SK-N-SH (cell line): ENCODE results near the gene PPIL4. TPM values are rescaled to one million over a fixed set of nuclear protein-coding genes. Genes with fewer than 3 reads are reported as not detected.

Source experiments
- CTCF ChIA-PET: fragments of 300-600, 350-600 bp; formaldehyde crosslinking; extraction: SDS; loops from one replicate; lab custom pipeline; 2021; lab: Yijun Ruan, JAX
- POLR2A ChIA-PET: fragments of 350-600 bp; sonication (Branson Sonifier 250); formaldehyde crosslinking; extraction: SDS; loops from one replicate; lab custom pipeline; 2020; ENCODE audit warnings: antibody characterized with exemption, inconsistent platforms; lab: Yijun Ruan, JAX
- DNase-seq: peaks from one replicate; pipeline ENCODE4 v3.0.0; 2012
- H2AFZ ChIP-seq: fragments of 200-600 bp; sonication (generic); 2 replicates; pipeline ENCODE4 v1.8.1; 2016; ENCODE audit warnings: antibody characterized with exemption, mild to moderate bottlenecking, low read depth
- H3F3A ChIP-seq: fragments of 200-600 bp; sonication (generic); replicated peaks from 2 replicates; pipeline ENCODE3; 2016; ENCODE audit warnings: antibody characterized with exemption, mild to moderate bottlenecking; ENCODE audit not compliant: insufficient read depth
- H3K27ac ChIP-seq, 2 experiments: fragments of 200-500 bp in 1 of 2; fragments of 200-600 bp in 1 of 2; sonication (Bioruptor generic) in 1 of 2; sonication (generic), shearing (Covaris generic) in 1 of 2; 2 replicates each; pipeline versions ENCODE4 v1.5.1 to v1.6.1; 2014 to 2016; ENCODE audit warnings: low read depth in 2 of 2, inconsistent platforms in 1 of 2, low read length in 1 of 2, mild to moderate bottlenecking in 1 of 2, mixed read lengths in 1 of 2
- H3K27me3 ChIP-seq: fragments of 200-600 bp; sonication (generic), shearing (Covaris generic); 2 replicates; pipeline ENCODE4 v1.6.1; 2016; ENCODE audit warnings: mixed run types; ENCODE audit not compliant: insufficient read depth
- H3K36me3 ChIP-seq, 2 experiments: fragments of 200-500 bp in 1 of 2; fragments of 200-600 bp in 1 of 2; sonication (Bioruptor generic) in 1 of 2; sonication (generic) in 1 of 2; replicated peaks in 1 of 2; 2 replicates each; pipeline versions ENCODE3 to v1.5.1; 2014 to 2016; ENCODE audit warnings: low read length in 1 of 2, mild to moderate bottlenecking in 1 of 2; ENCODE audit not compliant: insufficient read depth in 2 of 2, control insufficient read depth in 1 of 2
- H3K4me1 ChIP-seq, 2 experiments: fragments of 200-500 bp in 1 of 2; fragments of 200-600 bp in 1 of 2; sonication (Bioruptor generic) in 1 of 2; sonication (generic), shearing (Covaris generic) in 1 of 2; 2 replicates each; pipeline versions ENCODE4 v1.5.1 to v1.6.1; 2014 to 2016; ENCODE audit warnings: low read depth in 1 of 2, low read length in 1 of 2, mixed run types in 1 of 2; ENCODE audit not compliant: insufficient read depth in 2 of 2, control insufficient read depth in 1 of 2
- H3K4me2 ChIP-seq: fragments of 200-600 bp; sonication (generic), shearing (Covaris generic); 2 replicates; pipeline ENCODE4 v1.6.1; 2017; ENCODE audit warnings: mixed run types
- H3K4me3 ChIP-seq, 2 experiments: fragments of 200-500 bp in 1 of 2; fragments of 200-600 bp in 1 of 2; sonication (Bioruptor generic) in 1 of 2; sonication (generic), shearing (Covaris generic) in 1 of 2; 2 replicates each; pipeline versions ENCODE4 v1.5.1 to v1.8.1; 2014 to 2016; ENCODE audit warnings: low read depth in 2 of 2, inconsistent platforms in 1 of 2, low read length in 1 of 2, mild to moderate bottlenecking in 1 of 2, mixed read lengths in 1 of 2, moderate library complexity in 1 of 2
- H3K79me2 ChIP-seq: fragments of 200-600 bp; sonication (generic); 2 replicates; pipeline ENCODE4 v1.8.1; 2017; ENCODE audit warnings: mild to moderate bottlenecking; ENCODE audit not compliant: insufficient read depth
- H3K9ac ChIP-seq: fragments of 200-600 bp; sonication (generic); 2 replicates; pipeline ENCODE4 v1.6.1; 2017; ENCODE audit warnings: mixed run types
- H3K9me2 ChIP-seq: fragments of 200-600 bp; sonication (generic); 2 replicates; pipeline ENCODE4 v1.6.1; 2017; ENCODE audit warnings: mixed run types
- H3K9me3 ChIP-seq: fragments of 200-600 bp; sonication (generic); 2 replicates; pipeline ENCODE4 v1.6.1; 2017; ENCODE audit warnings: mixed run types, mild to moderate bottlenecking, moderate library complexity
- H4K20me1 ChIP-seq: fragments of 200-600 bp; sonication (generic); 2 replicates; pipeline ENCODE4 v1.6.1; 2017; ENCODE audit warnings: mild to moderate bottlenecking, mixed run types; ENCODE audit not compliant: insufficient read depth
- CHD2 ChIP-seq: fragments of 150-350 bp; IDR thresholded peaks from 2 replicates; pipeline ENCODE4 v1.6.1; 2018; ENCODE audit warnings: low read length; ENCODE audit not compliant: partially characterized antibody
- ELF1 ChIP-seq: IDR thresholded peaks from 2 replicates; pipeline ENCODE4 v1.4.0; 2012
- EP300 ChIP-seq, 2 experiments: IDR thresholded peaks; 2 replicates each; pipeline versions ENCODE4 v1.4.0 to v1.6.1; 2012; ENCODE audit warnings: borderline replicate concordance in 1 of 2, low read depth in 1 of 2, low read length in 1 of 2
- EZH2phosphoT487 ChIP-seq: fragments of 200-600 bp; sonication (generic); IDR thresholded peaks from 2 replicates; pipeline ENCODE4 v1.6.1; 2017; ENCODE audit warnings: low read depth, mixed run types, mild to moderate bottlenecking, antibody characterized with exemption, moderate library complexity, borderline replicate concordance
- FOXJ3 ChIP-seq: sonication (generic); formaldehyde crosslinking; IDR thresholded peaks from 2 replicates; pipeline ENCODE4 v1.5.1; 2020; ENCODE audit warnings: mild to moderate bottlenecking, missing genetic modification reagents
- JUND ChIP-seq: IDR thresholded peaks from 2 replicates; pipeline ENCODE4 v1.4.0; 2012
- MEF2A ChIP-seq: IDR thresholded peaks from 2 replicates; pipeline ENCODE4 v1.4.0; 2012; ENCODE audit warnings: low read depth, borderline replicate concordance
- MXI1 ChIP-seq: IDR thresholded peaks from 2 replicates; pipeline ENCODE4 v1.6.1; 2012; ENCODE audit warnings: mild to moderate bottlenecking, low read depth, low read length, improper control_type of control experiment
- RAD21 ChIP-seq: IDR thresholded peaks from 2 replicates; pipeline ENCODE4 v1.6.1; 2012; ENCODE audit warnings: mild to moderate bottlenecking, low read length
- RCOR1 ChIP-seq: fragments of 150-350 bp; IDR thresholded peaks from 2 replicates; pipeline ENCODE4 v1.6.1; 2017; ENCODE audit warnings: antibody characterized with exemption, low read length
- RXRA ChIP-seq: IDR thresholded peaks from 2 replicates; pipeline ENCODE4 v1.4.0; 2012; ENCODE audit warnings: low read depth, mild to moderate bottlenecking, borderline replicate concordance
- SIN3A ChIP-seq: IDR thresholded peaks from 2 replicates; pipeline ENCODE4 v1.6.1; 2012; ENCODE audit warnings: low read depth, mild to moderate bottlenecking, low read length, moderate library complexity, borderline replicate concordance
- TAF1 ChIP-seq: IDR thresholded peaks from 2 replicates; pipeline ENCODE4 v1.6.1; 2012; ENCODE audit warnings: low read depth, mild to moderate bottlenecking, low read length, moderate library complexity, borderline replicate concordance
- TCF12 ChIP-seq: IDR thresholded peaks from 2 replicates; pipeline ENCODE4 v1.4.0; 2012
- TEAD4 ChIP-seq: IDR thresholded peaks from 2 replicates; pipeline ENCODE4 v1.4.0; 2012; ENCODE audit warnings: mild to moderate bottlenecking, borderline replicate concordance; ENCODE audit not compliant: insufficient read depth
- WGBS: methylation state at CpG from one replicate; pipeline ENCODE4 v1.1.6; 2017; ENCODE audit warnings: low lambda C conversion rate; 5-methylcytosine and 5-hydroxymethylcytosine counted together
- polyA plus RNA-seq, 3 experiments: library from polyadenylated mRNA; depleted of rRNA; stranded (reverse); fragments of >200 nt; gene quantifications; 2 replicates each; pipeline ENCODE4 v1.2.3, GENCODE V29; 2012
- TF ChIP-seq, protein P1 (sequence below): fragments of 150-350 bp; IDR thresholded peaks from 2 replicates; pipeline ENCODE4 v1.6.1; 2016; ENCODE audit warnings: mild to moderate bottlenecking, low read depth, low read length
- TF ChIP-seq, protein P2 (sequence below): IDR thresholded peaks from 2 replicates; pipeline ENCODE4 v1.4.0; 2012; ENCODE audit warnings: low read depth, borderline replicate concordance
- TF ChIP-seq, protein P3 (sequence below): fragments of 150-350 bp; IDR thresholded peaks from 2 replicates; pipeline ENCODE4 v1.6.1; 2017; ENCODE audit warnings: antibody characterized with exemption, low read length, low read depth, borderline replicate concordance

The PPIL4 gene
- polyA plus RNA-seq, 1 of the 3 experiments (the other 2 are of a cell fraction), result 3.3 TPM

DNA sequence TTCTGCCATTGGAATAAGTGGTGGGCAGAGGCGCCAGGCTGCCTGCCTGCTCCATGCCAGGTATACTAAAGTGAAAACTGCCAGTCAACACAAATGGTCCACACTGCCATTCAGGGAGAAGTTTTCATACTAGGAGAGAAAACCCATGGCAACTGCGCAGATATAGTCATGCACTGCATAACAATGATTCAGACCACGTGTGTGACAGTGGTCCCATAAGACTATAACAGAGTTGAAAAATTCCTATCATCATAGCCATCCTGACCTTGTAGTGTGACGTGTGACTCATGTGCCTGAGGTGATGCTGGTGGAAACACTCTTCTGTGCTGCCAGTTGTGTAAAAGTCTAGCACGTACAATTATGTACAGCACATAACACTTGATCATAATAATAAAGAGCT, 86.1 kb downstream of the PPIL4 start (continued):
- TF ChIP-seq FOXJ3 (CRISPR knock-in tag) (no peak), RAD21 (no peak)
- TF ChIP-seq, all 33 proteins: peak for 0

DNA sequence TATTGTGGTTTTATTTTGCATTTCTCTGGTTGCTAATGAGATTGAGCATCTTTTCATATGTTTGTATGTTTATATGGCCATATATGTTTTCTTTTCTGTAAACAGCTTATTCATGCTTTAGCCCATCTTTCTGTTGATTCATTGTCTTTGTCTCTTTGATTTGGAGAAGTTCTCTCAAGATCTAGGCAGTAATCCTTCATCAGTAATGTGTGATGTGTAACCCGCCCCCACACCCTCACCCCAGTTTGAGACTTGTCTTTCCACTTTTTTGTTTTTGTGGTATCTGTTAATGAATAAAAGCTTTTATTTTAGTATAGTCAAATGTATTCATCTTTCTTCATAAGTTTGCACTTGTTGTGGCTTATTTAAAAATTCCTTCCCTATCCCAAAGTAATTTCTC, 87.0 kb downstream of the PPIL4 start:
- Histone ChIP-seq H3K79me2 (no peaks in the 10 kb centered on the region), H3K4me1 (peaks cover 1 to 13% of the 10 kb centered on the region in 2 experiments; a peak in 2 of 4 replicates), H4K20me1 (no peaks in the 10 kb centered on the region), H3K27ac (no peak overlapping the region), H2AFZ (no peak overlapping the region), H3K4me3 (no peak overlapping the region), H3K9me3 (no peaks in the 10 kb centered on the region), H3K9me2 (no peaks in the 10 kb centered on the region), H3K9ac (no peak overlapping the region), H3K4me2 (no peak overlapping the region), H3K27me3 (no peaks in the 10 kb centered on the region), H3F3A (peaks cover 3% of the 10 kb centered on the region), H3K36me3 (no peaks in the 10 kb centered on the region)
- DNase-seq, result no peak
- ChIA-PET POLR2A (no interaction called here), CTCF (interaction anchor here (1.4 to 2.0 kb wide), 2 partner anchors 26 to 430 kb away, joined by 4 to 6 read pairs; no protein-coding TSS in a partner anchor)
- TF ChIP-seq RXRA (no peak), JUND (no peak), MEF2A (no peak)
- 65% methylated on average over 1 of the region's 1 CpG for WGBS

DNA sequence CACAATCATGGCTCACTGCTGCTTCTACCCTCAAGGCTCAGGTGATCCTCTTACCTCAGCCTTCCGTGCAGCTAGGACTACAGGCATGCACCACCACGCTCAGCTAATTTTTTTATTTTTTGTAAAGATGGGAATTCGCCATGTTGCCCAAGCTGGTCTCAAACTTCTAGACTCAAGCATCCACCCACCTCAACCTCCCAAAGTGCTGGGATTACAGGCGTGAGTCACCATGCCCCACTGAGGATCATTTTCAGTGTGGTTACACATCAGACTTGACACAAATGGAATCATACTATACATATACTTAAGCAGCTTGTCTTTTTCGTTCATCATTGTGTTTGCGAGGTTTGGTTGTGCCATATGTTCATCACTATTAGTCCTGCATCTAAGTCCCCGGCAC, 87.6 kb downstream of the PPIL4 start:
- Histone ChIP-seq H3K27me3 (no peaks in the 10 kb centered on the region), H3K4me3 (no peak overlapping the region), H2AFZ (no peak overlapping the region)
- TF ChIP-seq, protein P1, sequence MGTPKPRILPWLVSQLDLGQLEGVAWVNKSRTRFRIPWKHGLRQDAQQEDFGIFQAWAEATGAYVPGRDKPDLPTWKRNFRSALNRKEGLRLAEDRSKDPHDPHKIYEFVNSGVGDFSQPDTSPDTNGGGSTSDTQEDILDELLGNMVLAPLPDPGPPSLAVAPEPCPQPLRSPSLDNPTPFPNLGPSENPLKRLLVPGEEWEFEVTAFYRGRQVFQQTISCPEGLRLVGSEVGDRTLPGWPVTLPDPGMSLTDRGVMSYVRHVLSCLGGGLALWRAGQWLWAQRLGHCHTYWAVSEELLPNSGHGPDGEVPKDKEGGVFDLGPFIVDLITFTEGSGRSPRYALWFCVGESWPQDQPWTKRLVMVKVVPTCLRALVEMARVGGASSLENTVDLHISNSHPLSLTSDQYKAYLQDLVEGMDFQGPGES, result no peak
- TF ChIP-seq SIN3A, result no peak
- TF ChIP-seq, all 33 proteins: peak for 0
- no peaks in the 10 kb centered on the region for H3K9me3 ChIP-seq
- H3K36me3 ChIP-seq, result no peaks in the 10 kb centered on the region
- ChIA-PET POLR2A (no interaction called here), CTCF (interaction anchor here (1.4 to 2.0 kb wide), 2 partner anchors 26 to 430 kb away, joined by 4 to 6 read pairs; no protein-coding TSS in a partner anchor)
- no peaks in the 10 kb centered on the region for H3K9me2 ChIP-seq
- H3K9ac ChIP-seq, result no peak overlapping the region
- H3K27ac ChIP-seq, result no peak overlapping the region
- 86% methylated on average over 7 of the region's 7 CpGs for WGBS
- no peak overlapping the region for H3K4me2 ChIP-seq
- peaks cover 6% of the 10 kb centered on the region for H3F3A ChIP-seq
- peaks cover 3 to 14% of the 10 kb centered on the region in 2 experiments; a peak in 2 of 4 replicates for H3K4me1 ChIP-seq
- DNase-seq, result no peak
- H3K79me2 ChIP-seq, result no peaks in the 10 kb centered on the region
- H4K20me1 ChIP-seq, result no peaks in the 10 kb centered on the region

DNA sequence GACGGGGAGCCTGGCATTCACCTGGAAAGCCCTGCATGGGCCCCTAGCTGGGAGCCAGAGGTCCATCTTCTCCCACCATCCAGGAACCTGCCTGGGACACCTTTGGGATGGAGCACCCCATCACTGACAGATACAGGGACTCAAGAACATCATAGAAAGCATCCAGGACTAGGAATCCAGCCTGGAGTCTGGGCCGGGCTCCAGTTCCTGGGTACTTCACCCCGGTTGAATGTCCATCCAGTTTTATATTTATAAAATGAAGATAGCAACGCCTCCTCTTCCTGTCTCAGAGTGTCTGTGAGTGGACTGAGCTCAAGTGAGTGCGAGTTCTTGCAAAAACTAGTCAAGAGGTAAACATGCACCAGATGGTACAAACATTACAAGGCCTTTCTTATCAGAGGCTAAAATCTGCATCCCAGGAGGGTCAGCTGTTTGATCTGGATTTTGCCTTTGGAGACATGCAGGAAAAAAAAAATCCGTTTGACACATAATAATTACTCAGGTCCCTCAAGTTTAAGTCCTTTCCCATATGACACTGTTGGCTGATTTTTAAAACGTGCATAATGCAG, 88.4 kb downstream of the PPIL4 start:
- CTCF ChIA-PET, result interaction anchor here (1.4 to 2.0 kb wide), 2 partner anchors 25 to 429 kb away, joined by 4 to 6 read pairs; no protein-coding TSS in a partner anchor
- no peaks in the 10 kb centered on the region for H3K27me3 ChIP-seq
- DNase-seq, result no peak
- H3K36me3 ChIP-seq, result no peaks in the 10 kb centered on the region
- H2AFZ ChIP-seq, result no peak overlapping the region
- no peaks in the 10 kb centered on the region for H3K9me2 ChIP-seq
- H3K27ac ChIP-seq, result no peak overlapping the region
- H3K79me2 ChIP-seq, result no peaks in the 10 kb centered on the region
- H3K4me3 ChIP-seq, result no peak overlapping the region
- peaks cover 3 to 14% of the 10 kb centered on the region in 2 experiments; a peak in 2 of 4 replicates for H3K4me1 ChIP-seq
- no peak overlapping the region for H3K9ac ChIP-seq
- POLR2A ChIA-PET, result no interaction called here
- WGBS, result 68% methylated on average over 6 of the region's 7 CpGs
- H3K9me3 ChIP-seq, result no peaks in the 10 kb centered on the region
- no peak overlapping the region for H3K4me2 ChIP-seq
- no peaks in the 10 kb centered on the region for H4K20me1 ChIP-seq
- peaks cover 6% of the 10 kb centered on the region for H3F3A ChIP-seq
- TF ChIP-seq, protein P2, sequence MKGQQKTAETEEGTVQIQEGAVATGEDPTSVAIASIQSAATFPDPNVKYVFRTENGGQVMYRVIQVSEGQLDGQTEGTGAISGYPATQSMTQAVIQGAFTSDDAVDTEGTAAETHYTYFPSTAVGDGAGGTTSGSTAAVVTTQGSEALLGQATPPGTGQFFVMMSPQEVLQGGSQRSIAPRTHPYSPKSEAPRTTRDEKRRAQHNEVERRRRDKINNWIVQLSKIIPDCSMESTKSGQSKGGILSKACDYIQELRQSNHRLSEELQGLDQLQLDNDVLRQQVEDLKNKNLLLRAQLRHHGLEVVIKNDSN, result no peak
- TF ChIP-seq TCF12, result no peak
- no peak for TF ChIP-seq SIN3A
- no peak for TF ChIP-seq EZH2phosphoT487
- no peak for TF ChIP-seq MXI1
- TF ChIP-seq RAD21, result no peak
- no peak for TF ChIP-seq EP300 (IDR thresholded peaks at IDR 0.05; ENCODE audit: borderline replicate concordance in 1 of 2, low read depth in 1 of 2, low read length in 1 of 2)
- no peak for TF ChIP-seq TAF1
- TF ChIP-seq JUND, result no peak
- no peak for TF ChIP-seq FOXJ3 (CRISPR knock-in tag)
- TF ChIP-seq ELF1, result no peak
- no peak for TF ChIP-seq CHD2
- no peak for TF ChIP-seq TEAD4
- no peak for TF ChIP-seq RCOR1
- TF ChIP-seq, protein P3, sequence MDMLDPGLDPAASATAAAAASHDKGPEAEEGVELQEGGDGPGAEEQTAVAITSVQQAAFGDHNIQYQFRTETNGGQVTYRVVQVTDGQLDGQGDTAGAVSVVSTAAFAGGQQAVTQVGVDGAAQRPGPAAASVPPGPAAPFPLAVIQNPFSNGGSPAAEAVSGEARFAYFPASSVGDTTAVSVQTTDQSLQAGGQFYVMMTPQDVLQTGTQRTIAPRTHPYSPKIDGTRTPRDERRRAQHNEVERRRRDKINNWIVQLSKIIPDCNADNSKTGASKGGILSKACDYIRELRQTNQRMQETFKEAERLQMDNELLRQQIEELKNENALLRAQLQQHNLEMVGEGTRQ, result no peak
